ENCODE results near the gene APOA5. TPM values are rescaled to one million over a fixed set of nuclear protein-coding genes. Genes with fewer than 3 reads are reported as not detected.

Gene APOA5
- total RNA-seq, 1 experiment from 2014 or later = not detected

DNA sequence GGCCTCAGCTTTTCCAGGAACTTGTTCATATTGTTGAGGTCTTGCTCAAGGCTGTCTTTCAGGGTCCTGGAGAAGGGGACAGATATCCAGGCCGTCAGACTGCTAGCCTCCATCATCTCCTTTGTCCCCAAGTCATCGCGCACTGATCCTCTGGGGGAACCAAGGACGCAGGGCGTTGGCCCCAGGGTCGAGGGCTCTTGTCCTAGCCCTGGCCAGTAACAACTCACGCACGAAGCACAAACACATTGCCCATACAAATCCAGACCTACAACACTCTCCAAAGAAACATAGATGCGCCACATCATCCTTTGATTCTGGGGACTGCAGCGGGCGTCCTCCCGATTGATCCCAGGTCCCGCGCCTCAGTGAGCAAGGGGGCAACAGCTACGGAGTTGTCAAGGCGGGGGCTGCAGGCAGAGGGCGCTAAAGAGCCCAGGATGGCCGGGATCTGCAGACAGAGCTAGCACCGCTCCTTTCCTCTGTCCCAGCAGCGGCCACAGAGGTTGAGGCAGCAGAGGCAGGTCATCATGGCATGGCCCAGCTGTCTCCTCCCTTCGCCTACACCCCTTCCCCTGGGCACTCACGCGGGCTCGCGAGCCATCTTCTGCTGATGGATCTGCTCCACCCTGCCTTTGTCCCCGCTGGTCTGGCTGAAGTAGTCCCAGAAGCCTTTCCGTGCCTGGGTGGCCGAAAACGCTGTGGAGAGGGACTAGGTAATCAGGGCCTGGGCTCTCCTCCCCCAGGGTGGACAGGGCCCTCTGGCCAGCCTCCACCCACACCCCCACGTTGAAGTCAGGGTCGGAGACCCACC lies 472 bp downstream of the APOA5 start:
- peaks cover 5% of the 10 kb centered on the region; the same call in 1 of the 2 replicates for H3K36me3 ChIP-seq (ENCODE audit: low read depth, low read length)
- no peak for TF ChIP-seq EZH2phosphoT487 (IDR thresholded peaks at IDR 0.05; ENCODE audit: borderline replicate concordance, low read length)
- TF ChIP-seq EZH2 (IDR thresholded peaks at IDR 0.05; ENCODE audit: low read length, unreplicated experiment) = no peak
- TF ChIP-seq, protein P1, sequence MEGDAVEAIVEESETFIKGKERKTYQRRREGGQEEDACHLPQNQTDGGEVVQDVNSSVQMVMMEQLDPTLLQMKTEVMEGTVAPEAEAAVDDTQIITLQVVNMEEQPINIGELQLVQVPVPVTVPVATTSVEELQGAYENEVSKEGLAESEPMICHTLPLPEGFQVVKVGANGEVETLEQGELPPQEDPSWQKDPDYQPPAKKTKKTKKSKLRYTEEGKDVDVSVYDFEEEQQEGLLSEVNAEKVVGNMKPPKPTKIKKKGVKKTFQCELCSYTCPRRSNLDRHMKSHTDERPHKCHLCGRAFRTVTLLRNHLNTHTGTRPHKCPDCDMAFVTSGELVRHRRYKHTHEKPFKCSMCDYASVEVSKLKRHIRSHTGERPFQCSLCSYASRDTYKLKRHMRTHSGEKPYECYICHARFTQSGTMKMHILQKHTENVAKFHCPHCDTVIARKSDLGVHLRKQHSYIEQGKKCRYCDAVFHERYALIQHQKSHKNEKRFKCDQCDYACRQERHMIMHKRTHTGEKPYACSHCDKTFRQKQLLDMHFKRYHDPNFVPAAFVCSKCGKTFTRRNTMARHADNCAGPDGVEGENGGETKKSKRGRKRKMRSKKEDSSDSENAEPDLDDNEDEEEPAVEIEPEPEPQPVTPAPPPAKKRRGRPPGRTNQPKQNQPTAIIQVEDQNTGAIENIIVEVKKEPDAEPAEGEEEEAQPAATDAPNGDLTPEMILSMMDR (conservative IDR thresholded peaks at IDR 0.05; ENCODE audit: low read depth, low read length) = peak; percentile 82
- peak; percentile 48 for DNase-seq
- BruUV-seq (replicated peaks) = no TSS peak
- no peak for ATAC-seq
- intact Hi-C loops (cut with micrococcal nuclease) = loop anchor here (5.0 kb wide), 2 partner anchors 61 to 316 kb away; no protein-coding TSS in a partner anchor
- no peaks in the 10 kb centered on the region; the same call in 1 of the 2 replicates for H4K20me1 ChIP-seq (ENCODE audit: low read length)
- H3F3A ChIP-seq (ENCODE audit: low read length, unreplicated experiment) = no peaks in the 10 kb centered on the region
- no peak overlapping the region for H2AFZ ChIP-seq (ENCODE audit: low read length)
- H3K9me2 ChIP-seq (replicated peaks; ENCODE audit: low read length) = no peaks in the 10 kb centered on the region
- ChIA-PET POLR2A (ENCODE audit: unreplicated experiment) (no interaction called here), CTCF (interaction anchor here (0.5 to 0.7 kb wide), 3 partner anchors 45 to 318 kb away, joined by 3 to 12 read pairs (median 3); no protein-coding TSS in a partner anchor)
- H3K4me3 ChIP-seq (ENCODE audit: low read length) = no peak overlapping the region
- H3K9ac ChIP-seq (ENCODE audit: low read length) = no peak overlapping the region
- no peak overlapping the region for H3K27ac ChIP-seq (ENCODE audit: low read length)
- H3K4me1 ChIP-seq (ENCODE audit: insufficient read depth, low read length) = peaks cover 35% of the 10 kb centered on the region
- no peaks in the 10 kb centered on the region for H3K9me3 ChIP-seq (ENCODE audit: low read length)
- H3K4me2 ChIP-seq (ENCODE audit: low read length) = no peak overlapping the region
- H3K27me3 ChIP-seq (ENCODE audit: low read length) = no peaks in the 10 kb centered on the region
- peaks cover 16% of the 10 kb centered on the region for H3K79me2 ChIP-seq (ENCODE audit: low read length)

DNA sequence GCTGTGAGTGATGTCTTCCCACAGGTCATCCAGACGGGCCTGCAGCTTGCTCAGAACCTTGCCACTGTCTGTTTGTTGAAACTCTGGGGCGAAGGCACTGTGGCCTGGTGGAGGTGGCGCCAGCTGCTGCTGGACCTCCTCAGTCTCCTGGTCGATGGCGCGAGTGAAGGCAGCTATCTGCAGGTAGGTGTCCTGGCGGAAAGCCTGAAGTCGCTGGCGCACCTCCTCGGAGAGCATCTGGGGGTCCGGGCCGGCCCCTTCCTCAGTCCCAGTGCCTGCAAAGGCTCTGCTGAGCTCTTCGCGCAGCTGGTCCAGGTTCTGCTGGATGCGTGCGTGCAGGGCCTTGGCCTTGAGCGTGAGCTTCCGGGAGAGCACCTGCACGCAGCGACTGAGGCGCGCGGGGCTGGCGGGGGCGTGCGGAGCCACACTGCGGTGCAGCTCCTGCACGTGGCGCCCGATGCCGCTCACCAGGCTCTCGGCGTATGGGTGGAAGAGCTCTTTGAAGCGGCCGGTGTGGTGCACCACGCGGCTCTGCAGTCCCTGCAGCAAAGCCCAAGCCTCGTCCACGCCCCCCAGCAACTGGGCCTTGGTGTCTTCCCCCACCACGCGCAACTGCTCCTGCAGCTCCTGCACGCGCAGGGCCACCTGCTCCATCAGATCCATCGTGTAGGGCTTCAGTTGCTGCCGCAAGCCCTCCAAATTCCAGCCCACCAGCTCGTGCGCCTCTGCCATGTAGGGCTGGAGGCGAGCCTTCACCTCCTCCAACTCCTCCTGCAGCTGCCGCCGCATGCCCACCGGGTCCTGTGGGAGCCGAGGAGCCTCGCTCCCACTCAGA lies 1.3 kb downstream of the APOA5 start:
- no peak overlapping the region for H3K27ac ChIP-seq (ENCODE audit: low read length)
- no peaks in the 10 kb centered on the region for H3K27me3 ChIP-seq (ENCODE audit: low read length)
- CTCF ChIA-PET = no interaction called here
- no peak overlapping the region for H2AFZ ChIP-seq (ENCODE audit: low read length)
- no peak for ATAC-seq
- no peaks in the 10 kb centered on the region for H3K9me3 ChIP-seq (ENCODE audit: low read length)
- no peaks in the 10 kb centered on the region for H3K9me2 ChIP-seq (replicated peaks; ENCODE audit: low read length)
- no peaks in the 10 kb centered on the region; the same call in 1 of the 2 replicates for H4K20me1 ChIP-seq (ENCODE audit: low read length)
- no peaks in the 10 kb centered on the region for H3F3A ChIP-seq (ENCODE audit: low read length, unreplicated experiment)
- TF ChIP-seq, protein P1 (conservative IDR thresholded peaks at IDR 0.05; ENCODE audit: low read depth, low read length) = no peak
- TF ChIP-seq EZH2 (IDR thresholded peaks at IDR 0.05; ENCODE audit: low read length, unreplicated experiment) (no peak), EZH2phosphoT487 (IDR thresholded peaks at IDR 0.05; ENCODE audit: borderline replicate concordance, low read length) (no peak)
- intact Hi-C loops (cut with micrococcal nuclease) = loop anchor here (5.0 kb wide), 2 partner anchors 62 to 317 kb away; no protein-coding TSS in a partner anchor
- no peak for DNase-seq
- peaks cover 13% of the 10 kb centered on the region for H3K36me3 ChIP-seq (ENCODE audit: low read depth, low read length)
- H3K4me2 ChIP-seq (ENCODE audit: low read length) = no peak overlapping the region
- H3K79me2 ChIP-seq (ENCODE audit: low read length) = peaks cover 24% of the 10 kb centered on the region
- H3K9ac ChIP-seq (ENCODE audit: low read length) = no peak overlapping the region
- H3K4me1 ChIP-seq (ENCODE audit: insufficient read depth, low read length) = peaks cover 37% of the 10 kb centered on the region
- BruUV-seq (replicated peaks) = no TSS peak
- no peak overlapping the region for H3K4me3 ChIP-seq (ENCODE audit: low read length)
- POLR2A ChIA-PET (ENCODE audit: unreplicated experiment) = no interaction called here

All from PC-3 (cell line).